Neural cell (in vitro differentiated cells): ENCODE measurements around the gene SLC36A4.

Experiments
- EP300 ChIP-seq: fragments of 450-650 bp; conservative IDR thresholded peaks from 2 replicates; pipeline ENCODE4 v1.6.1; 2014; ENCODE audit warnings: antibody characterized with exemption, mild to moderate bottlenecking, moderate library complexity; ENCODE audit not compliant: poor library complexity, severe bottlenecking
- EZH2 ChIP-seq: fragments of 200-600, 300-800 bp; shearing (Covaris generic), sonication (generic); IDR thresholded peaks from 2 replicates; pipeline ENCODE4 v1.6.1; 2014; ENCODE audit warnings: antibody characterized with exemption, low read length, borderline replicate concordance, mild to moderate bottlenecking; ENCODE audit not compliant: insufficient read depth, poor library complexity, severe bottlenecking
- POLR2AphosphoS5 ChIP-seq: IDR thresholded peaks from 2 replicates; pipeline ENCODE4 v1.6.1; 2012
- SMC3 ChIP-seq: fragments of 450-650 bp; conservative IDR thresholded peaks from 2 replicates; pipeline ENCODE4 v1.6.1; 2014; ENCODE audit warnings: antibody characterized with exemption, mild to moderate bottlenecking, moderate library complexity; ENCODE audit not compliant: poor library complexity
- TF ChIP-seq, protein P1 (sequence below): fragments of 450-650 bp; IDR thresholded peaks from 2 replicates; pipeline ENCODE4 v1.5.1; 2014; ENCODE audit warnings: antibody characterized with exemption, mild to moderate bottlenecking, moderate library complexity; ENCODE audit not compliant: poor library complexity, severe bottlenecking

DNA sequence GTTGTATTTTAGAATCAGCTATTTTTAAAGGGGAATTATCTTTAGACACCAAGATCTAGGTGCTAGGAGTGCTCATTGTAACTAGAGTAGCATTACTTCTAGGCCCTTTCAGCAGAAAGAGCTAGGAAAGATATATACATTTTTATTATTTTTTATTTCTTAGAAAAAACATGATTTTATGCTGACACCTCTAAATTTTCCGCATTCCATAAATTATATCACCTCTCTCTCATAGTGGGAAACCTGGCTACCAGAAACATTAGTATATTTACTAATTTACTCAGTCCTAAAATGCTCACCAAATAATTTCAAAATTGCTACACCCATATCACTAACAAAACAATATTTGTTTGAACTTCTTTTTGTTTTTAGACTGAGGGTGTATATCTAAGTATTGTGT, 32.1 kb upstream of the SLC36A4 start:
- TF ChIP-seq EZH2, result no peak
- TF ChIP-seq, protein P1, sequence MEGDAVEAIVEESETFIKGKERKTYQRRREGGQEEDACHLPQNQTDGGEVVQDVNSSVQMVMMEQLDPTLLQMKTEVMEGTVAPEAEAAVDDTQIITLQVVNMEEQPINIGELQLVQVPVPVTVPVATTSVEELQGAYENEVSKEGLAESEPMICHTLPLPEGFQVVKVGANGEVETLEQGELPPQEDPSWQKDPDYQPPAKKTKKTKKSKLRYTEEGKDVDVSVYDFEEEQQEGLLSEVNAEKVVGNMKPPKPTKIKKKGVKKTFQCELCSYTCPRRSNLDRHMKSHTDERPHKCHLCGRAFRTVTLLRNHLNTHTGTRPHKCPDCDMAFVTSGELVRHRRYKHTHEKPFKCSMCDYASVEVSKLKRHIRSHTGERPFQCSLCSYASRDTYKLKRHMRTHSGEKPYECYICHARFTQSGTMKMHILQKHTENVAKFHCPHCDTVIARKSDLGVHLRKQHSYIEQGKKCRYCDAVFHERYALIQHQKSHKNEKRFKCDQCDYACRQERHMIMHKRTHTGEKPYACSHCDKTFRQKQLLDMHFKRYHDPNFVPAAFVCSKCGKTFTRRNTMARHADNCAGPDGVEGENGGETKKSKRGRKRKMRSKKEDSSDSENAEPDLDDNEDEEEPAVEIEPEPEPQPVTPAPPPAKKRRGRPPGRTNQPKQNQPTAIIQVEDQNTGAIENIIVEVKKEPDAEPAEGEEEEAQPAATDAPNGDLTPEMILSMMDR, result no peak
- no peak for TF ChIP-seq POLR2AphosphoS5
- no peak for TF ChIP-seq SMC3
- TF ChIP-seq EP300, result no peak
